NCI-H2227 (cell line): ENCODE data around the gene ABLIM1.

Experiments
- DNase-seq: peaks from one replicate; lab custom pipeline; 2025; ENCODE audit not compliant: unreplicated experiment; lab: John Stamatoyannopoulos, UW

The ABLIM1 gene

DNA sequence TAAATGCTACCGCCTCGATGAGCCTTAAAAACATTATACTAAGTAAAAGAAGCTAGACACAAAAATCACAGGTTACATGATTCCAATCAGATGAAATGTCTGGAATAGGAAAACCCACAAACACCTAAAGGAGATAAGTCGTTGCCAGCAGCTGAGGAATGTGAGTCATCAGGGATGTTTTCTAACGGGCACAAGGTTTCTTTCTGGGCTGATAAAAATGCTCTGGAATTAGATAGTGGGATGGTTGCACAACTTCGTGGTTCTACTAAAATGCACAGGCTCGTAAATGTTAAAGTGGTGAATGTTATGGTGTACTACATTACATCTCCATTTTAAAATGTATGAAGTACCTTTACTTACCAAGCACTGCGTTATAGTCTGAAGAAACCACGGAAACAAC is 9.7 kb downstream of the ABLIM1 start:
- DNase-seq: no peak

- DNase-seq: no peak
These were observed 10.4 kb downstream of the ABLIM1 start for GRCh38 chr10:114647545-114648138.

DNA sequence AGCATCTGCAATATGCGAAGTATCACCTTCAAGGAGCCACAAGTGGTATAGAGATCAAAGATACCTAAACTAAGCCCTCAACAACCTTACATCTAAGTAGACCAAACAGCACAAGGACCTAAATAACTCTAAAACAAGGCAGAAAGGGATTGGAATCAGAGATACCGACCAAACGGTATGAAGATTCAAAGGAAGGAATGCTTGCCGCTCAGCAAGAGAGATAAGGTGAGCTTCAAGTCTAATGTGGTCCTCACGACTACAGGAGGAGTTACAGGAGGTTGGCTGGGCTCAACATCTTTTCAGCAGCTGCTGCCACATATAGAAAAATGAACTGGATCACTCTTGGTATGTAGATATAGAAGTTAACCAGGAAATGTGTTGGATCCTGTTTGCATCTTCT is 11.6 kb downstream of the ABLIM1 start:
- no peak for DNase-seq

- DNase-seq: no peak
These were observed 12.4 kb downstream of the ABLIM1 start for GRCh38 chr10:114645706-114646105.

DNA sequence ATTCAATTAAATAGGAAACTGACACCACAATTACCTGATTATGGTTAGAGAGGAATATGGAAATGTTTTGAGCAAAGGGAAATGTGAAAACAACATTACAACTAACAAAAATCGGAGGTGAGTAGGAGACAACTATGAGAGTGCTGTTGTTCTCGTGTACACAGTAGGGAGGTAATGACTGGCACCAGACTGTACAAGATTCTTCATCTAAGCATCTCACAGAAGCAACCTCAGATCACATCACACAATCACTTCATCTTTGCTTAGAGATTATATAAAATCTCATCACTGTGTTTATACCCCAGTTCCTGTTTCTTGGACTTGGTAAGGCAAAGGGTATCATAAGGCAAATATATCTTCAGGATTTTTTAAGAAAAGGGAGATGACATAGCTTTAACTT is 14.9 kb downstream of the ABLIM1 start:
- no peak for DNase-seq

GRCh38 chr10:114642729-114643128 is 15.3 kb downstream of the ABLIM1 start:
- no peak for DNase-seq

GRCh38 chr10:114638821-114639625 is 19.1 kb downstream of the ABLIM1 start:
- no peak for DNase-seq

DNA sequence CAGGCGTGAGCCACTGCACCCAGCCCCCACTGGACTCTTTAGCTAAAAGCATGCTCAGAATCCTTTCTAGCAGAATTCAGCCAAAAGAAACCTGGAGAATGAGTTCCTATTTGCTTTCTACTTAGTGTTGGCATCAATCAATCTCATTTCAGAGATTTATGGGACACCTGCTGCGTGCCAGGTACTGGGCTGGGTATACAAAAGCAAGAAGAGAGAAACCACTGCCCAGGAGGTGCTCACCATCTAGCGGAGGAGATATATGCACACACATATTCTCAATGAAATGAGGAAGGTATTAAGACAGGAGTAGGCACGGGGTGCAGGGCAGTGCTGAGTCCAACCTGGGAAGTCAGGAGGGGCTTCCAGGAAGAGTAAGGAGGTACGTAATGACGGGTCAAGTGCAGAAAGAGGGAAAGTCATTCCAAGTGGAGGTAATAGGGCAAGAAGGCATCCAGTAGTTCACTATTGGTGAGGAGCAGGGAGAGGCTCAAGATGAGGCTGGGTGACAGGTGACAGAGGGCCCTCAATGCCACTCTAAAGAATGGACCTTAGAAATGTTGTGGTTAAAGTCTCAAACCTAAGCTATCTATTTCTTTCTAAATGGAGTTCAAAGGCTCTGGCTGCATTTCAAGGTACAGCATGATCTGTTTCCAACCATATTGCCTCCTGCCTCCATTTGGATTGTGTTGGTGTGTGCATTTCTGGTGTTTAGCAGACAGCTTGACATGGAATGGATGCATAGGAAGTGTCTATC is 22.1 kb downstream of the ABLIM1 start:
- DNase-seq: no peak

DNA sequence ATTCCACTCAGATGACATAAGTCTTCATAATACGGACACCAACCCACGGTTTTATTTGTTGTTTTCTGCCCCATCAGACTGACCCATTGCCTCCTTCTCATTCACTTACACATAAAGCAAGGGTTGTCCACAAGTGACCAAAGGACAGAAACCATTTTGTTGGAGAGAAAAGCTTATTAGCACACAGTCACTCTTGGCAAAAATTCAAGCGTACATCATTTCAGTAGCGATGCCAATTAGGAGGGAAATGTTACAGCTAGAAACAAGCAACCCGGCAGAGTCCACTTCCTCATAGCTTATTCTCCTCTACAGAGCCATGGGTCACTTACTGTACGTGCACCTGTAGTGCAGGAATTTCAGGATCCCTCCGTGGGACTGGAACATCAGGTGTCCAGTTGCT is 23.0 kb downstream of the ABLIM1 start:
- no peak for DNase-seq

- DNase-seq: no peak
These were observed 23.5 kb downstream of the ABLIM1 start for GRCh38 chr10:114634609-114634979.

- peak; percentile 2 for DNase-seq
These were observed 25.0 kb downstream of the ABLIM1 start for GRCh38 chr10:114632869-114633715.

DNA sequence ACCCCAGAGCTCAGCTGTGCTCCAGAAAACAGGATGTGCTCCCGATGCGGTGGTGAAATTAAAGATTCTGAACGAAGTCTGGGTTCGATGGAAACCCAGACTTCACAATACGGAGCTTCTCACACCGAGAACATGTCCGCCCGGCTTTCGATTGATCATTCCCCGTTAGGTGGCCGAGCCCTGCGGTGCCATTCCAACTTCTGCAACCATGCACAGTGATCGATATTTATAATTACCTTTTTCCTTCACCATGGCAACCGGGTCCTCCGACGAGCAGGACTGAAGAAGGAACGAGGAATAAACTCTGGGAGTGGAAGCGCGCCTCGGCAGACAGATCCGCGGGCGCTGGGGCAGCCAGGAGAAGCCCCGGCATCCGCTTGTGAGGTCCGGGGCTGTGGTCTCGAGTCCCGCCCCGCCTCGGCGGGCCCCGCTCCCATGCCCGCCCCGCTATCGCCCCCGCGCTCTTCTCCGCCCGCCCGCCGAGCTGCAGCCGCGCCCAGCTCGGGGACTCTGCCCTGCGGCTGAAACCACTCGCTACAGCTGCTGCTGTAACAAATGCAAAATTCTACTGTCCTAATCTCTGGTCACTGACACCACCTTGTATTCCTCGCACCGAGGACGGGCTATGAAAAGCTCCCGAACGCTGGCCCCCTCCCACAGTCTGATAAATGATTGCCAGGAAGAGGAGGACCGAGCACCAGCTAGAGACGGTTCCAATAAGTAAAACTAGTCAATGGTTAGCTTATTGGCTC is 26.2 kb downstream of the ABLIM1 start:
- peak; percentile 29 for DNase-seq

GRCh38 chr10:114631090-114631665 is 26.9 kb downstream of the ABLIM1 start:
- no peak for DNase-seq

- DNase-seq: no peak
These were observed 28.0 kb downstream of the ABLIM1 start for GRCh38 chr10:114629824-114630730.

GRCh38 chr10:114629083-114629823 is 28.8 kb downstream of the ABLIM1 start:
- no peak for DNase-seq

- DNase-seq: no peak
These were observed 30.0 kb downstream of the ABLIM1 start for GRCh38 chr10:114628106-114628505.

DNA sequence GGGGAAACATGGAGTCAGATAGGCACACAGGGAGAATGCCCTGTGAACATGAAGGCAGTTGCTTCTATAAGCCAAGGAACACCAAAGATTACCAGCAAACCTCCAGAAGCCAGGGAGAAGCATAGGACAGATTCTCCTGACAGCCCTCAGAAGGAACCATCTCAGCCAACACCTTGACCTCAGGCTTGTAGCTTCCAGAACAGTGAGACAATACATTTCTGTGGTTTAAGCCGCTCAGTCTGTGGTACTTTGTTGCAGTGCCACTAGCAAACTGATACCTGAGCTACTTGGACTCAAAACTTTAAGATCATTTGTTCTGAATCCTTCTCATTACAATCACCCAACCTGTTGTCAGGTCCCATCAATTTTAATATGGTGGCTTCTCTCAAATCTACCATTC is 31.2 kb downstream of the ABLIM1 start:
- DNase-seq: no peak
